Measurements from ENCODE around the gene FAM120A.

FAM120A gene

DNA sequence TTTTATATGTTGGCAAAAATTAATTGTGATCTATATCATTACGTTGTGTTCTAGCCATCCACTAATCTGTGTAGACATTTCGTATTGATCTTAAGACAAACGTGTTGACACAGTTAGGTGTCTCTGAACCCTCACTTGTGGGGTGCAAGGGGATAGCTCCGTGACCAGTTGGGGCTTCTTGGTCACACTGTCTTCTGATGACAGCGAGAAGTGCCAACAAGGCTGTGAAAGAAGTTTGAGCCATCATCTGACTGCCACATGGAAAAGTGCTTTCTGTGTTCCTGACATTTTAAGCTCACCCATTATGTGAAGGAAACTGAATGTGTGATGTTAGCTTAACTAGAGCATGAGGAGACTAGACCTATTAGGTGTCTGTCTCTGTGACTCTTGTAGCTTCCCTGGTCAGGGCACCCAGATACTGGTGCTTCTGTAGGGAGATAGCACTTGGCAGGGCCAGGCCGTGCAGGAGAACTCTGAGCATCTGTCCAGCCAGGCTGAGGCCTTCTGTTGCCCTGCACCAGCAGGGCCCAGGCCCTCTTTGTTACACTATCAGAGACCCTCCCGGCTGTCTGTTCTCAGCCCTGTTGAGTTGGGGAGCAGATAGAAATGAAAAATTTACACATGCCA is 72.1 kb downstream of the FAM120A start:
- Histone ChIP-seq H4K8ac (ENCODE audit: low read depth, low read length) (no peak overlapping the region), H2BK5ac (ENCODE audit: low read length) (no peak overlapping the region), H3K27ac (replicated peaks; ENCODE audit: low read length) (no peak overlapping the region), H3K36me3 (replicated peaks in 1 of 2; ENCODE audit: control insufficient read depth in 2 of 2, insufficient read depth in 2 of 2, low read length in 2 of 2) (peaks cover 11 to 74% of the 10 kb centered on the region in 2 donors), H3K4ac (ENCODE audit: low read length) (no peak overlapping the region), H3K4me1 (ENCODE audit: control insufficient read depth in 2 of 2, insufficient read depth in 1 of 2, low read depth in 1 of 2, low read length in 2 of 2) (peaks cover 0 to 3% of the 10 kb centered on the region in 2 donors), H3K79me1 (ENCODE audit: low read depth, low read length) (no peaks in the 10 kb centered on the region), H2BK15ac (ENCODE audit: low read length) (no peak overlapping the region), H3K9ac (ENCODE audit: low read depth, low read length, poor library complexity) (no peak overlapping the region), H2AK5ac (ENCODE audit: low read depth, low read length) (no peak overlapping the region), H3K23ac (ENCODE audit: low read depth, low read length, poor library complexity) (no peak overlapping the region), H3K27me3 (ENCODE audit: control insufficient read depth in 3 of 3, insufficient read depth in 3 of 3, low read depth in 1 of 3, low read length in 3 of 3) (no peaks in the 10 kb centered on the region), H2AFZ (ENCODE audit: low read length) (no peak overlapping the region), H3K4me2 (ENCODE audit: insufficient read depth, low read length, poor library complexity, severe bottlenecking) (no peak overlapping the region), H2BK12ac (ENCODE audit: low read length) (no peak overlapping the region), H3K4me3 (ENCODE audit: low read length in 2 of 2) (no peak overlapping the region), H3K14ac (ENCODE audit: low read length) (no peak overlapping the region), H3K9me3 (replicated peaks in 1 of 2; ENCODE audit: control insufficient read depth in 2 of 2, insufficient read depth in 1 of 2, low read depth in 1 of 2, low read length in 2 of 2) (no peaks in the 10 kb centered on the region), H4K91ac (ENCODE audit: low read depth, low read length, poor library complexity) (no peak overlapping the region), H2BK120ac (ENCODE audit: low read depth, low read length) (no peak overlapping the region), H3K18ac (ENCODE audit: low read length) (no peak overlapping the region)
- WGBS, 2 donors (ENCODE audit: extremely low coverage in 2 of 2, insufficient read length in 2 of 2, insufficient replicate concordance in 1 of 2), result no CpG with 5 or more reads among the region's 7 CpGs
- DNase-seq (ENCODE audit: low spot score), result no peak

DNA sequence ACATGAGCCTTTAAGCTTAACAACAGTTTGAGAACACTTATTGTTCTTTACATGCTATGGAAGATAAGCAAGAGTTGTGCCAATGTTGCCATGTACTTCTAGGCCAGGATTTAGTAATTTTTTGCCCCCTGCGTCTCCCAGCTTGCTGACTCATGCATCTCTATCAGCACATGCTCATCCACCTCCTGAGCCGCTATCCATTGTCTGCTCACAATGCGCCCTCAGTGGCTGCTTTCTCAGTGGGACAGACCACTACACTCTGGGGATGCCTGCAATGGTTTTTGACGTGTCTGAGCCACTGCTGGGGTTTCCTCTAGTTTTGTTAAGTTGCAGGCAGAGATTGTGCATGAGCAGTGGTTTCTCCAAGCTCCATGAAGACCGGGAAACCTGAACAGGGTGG is 74.0 kb downstream of the FAM120A start:
- Histone ChIP-seq H3K27ac (replicated peaks; ENCODE audit: low read length) (no peak overlapping the region), H4K8ac (ENCODE audit: low read depth, low read length) (no peak overlapping the region), H3K9me3 (replicated peaks in 1 of 2; ENCODE audit: control insufficient read depth in 2 of 2, insufficient read depth in 1 of 2, low read depth in 1 of 2, low read length in 2 of 2) (no peaks in the 10 kb centered on the region), H3K23ac (ENCODE audit: low read depth, low read length, poor library complexity) (no peak overlapping the region), H3K36me3 (replicated peaks in 1 of 2; ENCODE audit: control insufficient read depth in 2 of 2, insufficient read depth in 2 of 2, low read length in 2 of 2) (peaks cover 12 to 75% of the 10 kb centered on the region in 2 donors), H2AK5ac (ENCODE audit: low read depth, low read length) (no peak overlapping the region), H2BK15ac (ENCODE audit: low read length) (no peak overlapping the region), H3K27me3 (ENCODE audit: control insufficient read depth in 3 of 3, insufficient read depth in 3 of 3, low read depth in 1 of 3, low read length in 3 of 3) (no peaks in the 10 kb centered on the region), H3K4me2 (ENCODE audit: insufficient read depth, low read length, poor library complexity, severe bottlenecking) (no peak overlapping the region), H2AFZ (ENCODE audit: low read length) (no peak overlapping the region), H3K9ac (ENCODE audit: low read depth, low read length, poor library complexity) (no peak overlapping the region), H4K91ac (ENCODE audit: low read depth, low read length, poor library complexity) (no peak overlapping the region), H2BK5ac (ENCODE audit: low read length) (no peak overlapping the region), H3K79me1 (ENCODE audit: low read depth, low read length) (no peaks in the 10 kb centered on the region), H3K4ac (ENCODE audit: low read length) (no peak overlapping the region), H3K18ac (ENCODE audit: low read length) (no peak overlapping the region), H3K14ac (ENCODE audit: low read length) (no peak overlapping the region), H3K4me1 (ENCODE audit: control insufficient read depth in 2 of 2, insufficient read depth in 1 of 2, low read depth in 1 of 2, low read length in 2 of 2) (peaks cover 0 to 3% of the 10 kb centered on the region in 2 donors), H2BK120ac (ENCODE audit: low read depth, low read length) (no peak overlapping the region), H2BK12ac (ENCODE audit: low read length) (no peak overlapping the region), H3K4me3 (ENCODE audit: low read length in 2 of 2) (no peak overlapping the region)
- DNase-seq (ENCODE audit: low spot score), result no peak
- WGBS, 2 donors (ENCODE audit: extremely low coverage in 2 of 2, insufficient read length in 2 of 2, insufficient replicate concordance in 1 of 2), result no CpG with 5 or more reads among the region's 5 CpGs

DNA sequence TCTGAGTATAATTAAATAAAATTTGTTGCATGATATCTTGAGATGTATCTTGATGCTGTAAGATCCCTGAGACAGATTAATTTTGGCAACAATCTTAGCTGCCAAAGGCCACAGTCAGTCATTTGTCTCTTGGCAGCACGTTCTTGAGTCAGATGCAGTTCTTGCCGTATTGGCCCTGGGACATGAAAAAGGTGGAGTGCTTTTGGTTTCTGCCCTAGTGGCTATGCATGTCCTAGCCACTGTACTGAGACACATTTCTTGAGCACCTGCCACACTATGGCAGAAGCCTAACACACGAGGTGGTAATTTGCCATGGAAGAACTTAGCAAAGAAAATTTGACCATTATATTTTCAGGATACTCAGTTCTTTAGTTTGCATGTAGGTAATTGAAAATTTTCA is 79.9 kb downstream of the FAM120A start:
- Histone ChIP-seq H3K79me1 (ENCODE audit: low read depth, low read length) (no peaks in the 10 kb centered on the region), H2BK12ac (ENCODE audit: low read length) (no peak overlapping the region), H3K9me3 (replicated peaks in 1 of 2; ENCODE audit: control insufficient read depth in 2 of 2, insufficient read depth in 1 of 2, low read depth in 1 of 2, low read length in 2 of 2) (no peaks in the 10 kb centered on the region)

DNA sequence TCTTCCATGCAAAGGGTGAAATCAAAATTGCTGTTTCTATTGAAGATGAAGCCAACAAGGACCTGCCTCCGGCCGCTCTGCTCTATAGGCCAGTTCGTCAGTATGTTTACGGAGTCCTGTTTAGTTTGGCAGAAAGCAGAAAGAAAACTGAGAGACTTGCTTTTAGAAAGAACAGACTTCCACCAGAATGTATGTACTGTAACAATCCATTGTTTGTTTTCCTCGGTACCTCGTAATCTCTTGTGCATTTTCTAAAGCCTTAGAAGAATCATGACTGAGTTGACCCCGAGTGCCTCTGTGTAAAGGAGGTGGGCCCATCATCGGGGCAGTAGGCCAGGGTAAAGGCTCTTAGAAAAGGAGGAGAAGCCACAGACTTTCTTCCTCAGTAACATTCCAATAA is 80.7 kb downstream of the FAM120A start:
- no peak overlapping the region for H3K4me2 ChIP-seq (ENCODE audit: insufficient read depth, low read length, poor library complexity, severe bottlenecking)
- no peaks in the 10 kb centered on the region for H3K9me3 ChIP-seq (replicated peaks in 1 of 2; ENCODE audit: control insufficient read depth in 2 of 2, insufficient read depth in 1 of 2, low read depth in 1 of 2, low read length in 2 of 2)
- no peaks in the 10 kb centered on the region for H3K4me1 ChIP-seq (ENCODE audit: control insufficient read depth in 2 of 2, insufficient read depth in 1 of 2, low read depth in 1 of 2, low read length in 2 of 2)
- H3K4ac ChIP-seq (ENCODE audit: low read length), result no peak overlapping the region
- H4K8ac ChIP-seq (ENCODE audit: low read depth, low read length), result no peak overlapping the region
- DNase-seq (ENCODE audit: low spot score), result no peak
- no peaks in the 10 kb centered on the region for H3K27me3 ChIP-seq (ENCODE audit: control insufficient read depth in 3 of 3, insufficient read depth in 3 of 3, low read depth in 1 of 3, low read length in 3 of 3)
- no peak overlapping the region for H4K91ac ChIP-seq (ENCODE audit: low read depth, low read length, poor library complexity)
- peaks cover 18 to 94% of the 10 kb centered on the region in 2 donors for H3K36me3 ChIP-seq (replicated peaks in 1 of 2; ENCODE audit: control insufficient read depth in 2 of 2, insufficient read depth in 2 of 2, low read length in 2 of 2)
- H3K27ac ChIP-seq (replicated peaks; ENCODE audit: low read length), result no peak overlapping the region
- H3K23ac ChIP-seq (ENCODE audit: low read depth, low read length, poor library complexity), result no peak overlapping the region
- no CpG with 5 or more reads among the region's 8 CpGs for WGBS, 2 donors (ENCODE audit: extremely low coverage in 2 of 2, insufficient read length in 2 of 2, insufficient replicate concordance in 1 of 2)
- H2AK5ac ChIP-seq (ENCODE audit: low read depth, low read length), result no peak overlapping the region
- H3K79me1 ChIP-seq (ENCODE audit: low read depth, low read length), result no peaks in the 10 kb centered on the region
- H2BK15ac ChIP-seq (ENCODE audit: low read length), result no peak overlapping the region
- H3K18ac ChIP-seq (ENCODE audit: low read length), result no peak overlapping the region
- H3K14ac ChIP-seq (ENCODE audit: low read length), result no peak overlapping the region
- H3K4me3 ChIP-seq (ENCODE audit: low read length in 2 of 2), result no peak overlapping the region
- H3K9ac ChIP-seq (ENCODE audit: low read depth, low read length, poor library complexity), result no peak overlapping the region
- H2BK12ac ChIP-seq (ENCODE audit: low read length), result no peak overlapping the region
- H2BK120ac ChIP-seq (ENCODE audit: low read depth, low read length), result no peak overlapping the region
- H2BK5ac ChIP-seq (ENCODE audit: low read length), result no peak overlapping the region
- no peak overlapping the region for H2AFZ ChIP-seq (ENCODE audit: low read length)

More for the DNA sequence above, 79.9 kb downstream of the FAM120A start:
- WGBS, 2 donors (ENCODE audit: extremely low coverage in 2 of 2, insufficient read length in 2 of 2, insufficient replicate concordance in 1 of 2), result no CpG with 5 or more reads among the region's 3 CpGs
- Histone ChIP-seq H3K36me3 (replicated peaks in 1 of 2; ENCODE audit: control insufficient read depth in 2 of 2, insufficient read depth in 2 of 2, low read length in 2 of 2) (peaks cover 18 to 94% of the 10 kb centered on the region in 2 donors), H2AK5ac (ENCODE audit: low read depth, low read length) (no peak overlapping the region), H3K23ac (ENCODE audit: low read depth, low read length, poor library complexity) (no peak overlapping the region), H2BK120ac (ENCODE audit: low read depth, low read length) (no peak overlapping the region), H3K4ac (ENCODE audit: low read length) (no peak overlapping the region), H3K27ac (replicated peaks; ENCODE audit: low read length) (no peak overlapping the region), H3K4me3 (ENCODE audit: low read length in 2 of 2) (no peak overlapping the region), H4K91ac (ENCODE audit: low read depth, low read length, poor library complexity) (no peak overlapping the region), H2BK15ac (ENCODE audit: low read length) (no peak overlapping the region), H3K14ac (ENCODE audit: low read length) (no peak overlapping the region), H2BK5ac (ENCODE audit: low read length) (no peak overlapping the region), H4K8ac (ENCODE audit: low read depth, low read length) (no peak overlapping the region), H3K27me3 (ENCODE audit: control insufficient read depth in 3 of 3, insufficient read depth in 3 of 3, low read depth in 1 of 3, low read length in 3 of 3) (no peaks in the 10 kb centered on the region), H3K9ac (ENCODE audit: low read depth, low read length, poor library complexity) (no peak overlapping the region), H2AFZ (ENCODE audit: low read length) (no peak overlapping the region), H3K4me2 (ENCODE audit: insufficient read depth, low read length, poor library complexity, severe bottlenecking) (no peak overlapping the region), H3K18ac (ENCODE audit: low read length) (no peak overlapping the region), H3K4me1 (ENCODE audit: control insufficient read depth in 2 of 2, insufficient read depth in 1 of 2, low read depth in 1 of 2, low read length in 2 of 2) (no peaks in the 10 kb centered on the region)
- no peak for DNase-seq (ENCODE audit: low spot score)

Measured in neuronal stem cell (in vitro differentiated cells).